Measurements from ENCODE around the gene CNTNAP2.

GRCh38 chr7:148155000-148155399 is 2038.4 kb downstream of the CNTNAP2 start:
- TF ChIP-seq POLR2A (IDR thresholded peaks at IDR 0.05; ENCODE audit: low read depth, low read length), result no peak
- TF ChIP-seq RFX5 (IDR thresholded peaks at IDR 0.05; ENCODE audit: low read depth, low read length), result no peak
- TF ChIP-seq CTCF (conservative IDR thresholded peaks at IDR 0.05; ENCODE audit: low read depth, low read length), result no peak
- TF ChIP-seq MXI1 (IDR thresholded peaks at IDR 0.05; ENCODE audit: borderline replicate concordance, low read depth, low read length), result no peak
- no peak for TF ChIP-seq CEBPB (IDR thresholded peaks at IDR 0.05; ENCODE audit: low read depth, low read length)
- no peak for TF ChIP-seq RAD21 (IDR thresholded peaks at IDR 0.05; ENCODE audit: low read length)
- TF ChIP-seq MAZ (IDR thresholded peaks at IDR 0.05; ENCODE audit: borderline replicate concordance, low read depth, low read length), result no peak
- no peak for TF ChIP-seq BHLHE40 (IDR thresholded peaks at IDR 0.05; ENCODE audit: low read depth, low read length)
- TF ChIP-seq ELK1 (IDR thresholded peaks at IDR 0.05; ENCODE audit: borderline replicate concordance, low read depth, low read length), result no peak
- TF ChIP-seq RCOR1 (IDR thresholded peaks at IDR 0.05; ENCODE audit: insufficient replicate concordance, low read length), result no peak
- TF ChIP-seq FOS (IDR thresholded peaks at IDR 0.05; ENCODE audit: low read depth, low read length), result no peak
